ENCODE measurements around the gene LRRD1. TPM values are rescaled to one million over a fixed set of nuclear protein-coding genes. Genes with fewer than 3 reads are reported as not detected.
"Not testable (repeated sequence)": the region's sequence is repeated elsewhere in the genome, so short reads cannot be mapped to it uniquely, and the experiment has no call there.

The LRRD1 gene
- total RNA-seq, 2 donors from 2014 or later = 0.40 TPM; not detected in 1

DNA sequence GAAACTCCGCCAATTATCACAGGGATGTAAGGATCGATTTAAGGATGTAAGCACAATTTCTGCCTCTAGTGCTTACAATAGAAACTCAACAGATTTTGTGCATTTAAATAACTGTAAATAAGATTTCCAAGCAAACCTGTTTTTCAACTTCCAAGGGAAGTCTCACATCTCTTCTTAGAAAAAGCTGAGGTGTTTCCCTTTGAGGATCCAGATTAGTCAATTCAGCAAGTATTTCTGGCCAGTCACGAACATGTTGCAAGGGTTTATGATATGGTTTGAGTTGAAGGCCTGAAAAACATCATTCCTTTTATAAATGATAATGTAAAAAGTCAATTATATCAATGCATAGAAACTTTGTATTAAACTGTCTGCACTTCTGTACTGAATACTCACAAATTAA lies 42.8 kb upstream of the LRRD1 start:
- H3K27ac ChIP-seq = no peak overlapping the region
- no peaks in the 10 kb centered on the region for H3K4me1 ChIP-seq (replicated peaks)
- no peak for DNase-seq (ENCODE audit: low spot score)
- no peaks in the 10 kb centered on the region for H3K9me3 ChIP-seq
- intact Hi-C loops (cut with DNase I) = no loop called here
- peaks cover 0 to 5% of the 10 kb centered on the region in 2 donors for H3K36me3 ChIP-seq
- no peak overlapping the region for H3K4me3 ChIP-seq
- no peaks in the 10 kb centered on the region for H3K27me3 ChIP-seq (replicated peaks; ENCODE audit: insufficient read depth)
- TF ChIP-seq, protein P1, sequence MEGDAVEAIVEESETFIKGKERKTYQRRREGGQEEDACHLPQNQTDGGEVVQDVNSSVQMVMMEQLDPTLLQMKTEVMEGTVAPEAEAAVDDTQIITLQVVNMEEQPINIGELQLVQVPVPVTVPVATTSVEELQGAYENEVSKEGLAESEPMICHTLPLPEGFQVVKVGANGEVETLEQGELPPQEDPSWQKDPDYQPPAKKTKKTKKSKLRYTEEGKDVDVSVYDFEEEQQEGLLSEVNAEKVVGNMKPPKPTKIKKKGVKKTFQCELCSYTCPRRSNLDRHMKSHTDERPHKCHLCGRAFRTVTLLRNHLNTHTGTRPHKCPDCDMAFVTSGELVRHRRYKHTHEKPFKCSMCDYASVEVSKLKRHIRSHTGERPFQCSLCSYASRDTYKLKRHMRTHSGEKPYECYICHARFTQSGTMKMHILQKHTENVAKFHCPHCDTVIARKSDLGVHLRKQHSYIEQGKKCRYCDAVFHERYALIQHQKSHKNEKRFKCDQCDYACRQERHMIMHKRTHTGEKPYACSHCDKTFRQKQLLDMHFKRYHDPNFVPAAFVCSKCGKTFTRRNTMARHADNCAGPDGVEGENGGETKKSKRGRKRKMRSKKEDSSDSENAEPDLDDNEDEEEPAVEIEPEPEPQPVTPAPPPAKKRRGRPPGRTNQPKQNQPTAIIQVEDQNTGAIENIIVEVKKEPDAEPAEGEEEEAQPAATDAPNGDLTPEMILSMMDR (IDR thresholded peaks at IDR 0.05) = no peak
- TF ChIP-seq POLR2A (IDR thresholded peaks at IDR 0.05) (no peak), POLR2AphosphoS5 (IDR thresholded peaks at IDR 0.05) (no peak)
- WGBS = 73% methylated on average over 3 of the region's 3 CpGs

DNA sequence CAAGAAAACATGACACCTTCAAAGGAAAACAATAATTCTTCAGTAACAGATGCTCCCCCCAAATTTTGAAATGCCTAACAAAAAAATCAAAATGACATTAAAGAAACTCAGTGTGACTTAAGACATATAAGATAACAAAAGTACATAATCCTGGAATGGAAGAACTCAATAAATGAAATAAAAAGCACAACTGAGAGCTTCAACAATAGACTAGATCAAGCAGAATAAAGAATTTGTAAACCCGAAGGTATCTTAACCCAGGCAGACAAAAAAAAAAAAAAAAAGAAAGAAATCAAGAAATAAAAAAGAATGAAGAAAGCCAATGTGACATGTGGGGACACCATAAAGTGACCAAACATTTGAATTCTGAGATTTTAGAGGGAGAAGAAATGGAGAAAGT lies 27.7 kb upstream of the LRRD1 start:
- Histone ChIP-seq H3K36me3 (peaks cover 3 to 10% of the 10 kb centered on the region in 2 donors), H3K4me3 (no peak overlapping the region), H3K9me3 (no peaks in the 10 kb centered on the region), H3K27ac (no peak overlapping the region), H3K27me3 (replicated peaks; ENCODE audit: insufficient read depth) (no peaks in the 10 kb centered on the region), H3K4me1 (replicated peaks) (no peaks in the 10 kb centered on the region)
- intact Hi-C loops (cut with DNase I) = no loop called here
- no peak for DNase-seq (ENCODE audit: low spot score)
- 88% methylated on average over 1 of the region's 1 CpG for WGBS
- TF ChIP-seq, protein P1 (IDR thresholded peaks at IDR 0.05) = no peak
- TF ChIP-seq POLR2AphosphoS5 (IDR thresholded peaks at IDR 0.05) (no peak), POLR2A (IDR thresholded peaks at IDR 0.05) (no peak)

DNA sequence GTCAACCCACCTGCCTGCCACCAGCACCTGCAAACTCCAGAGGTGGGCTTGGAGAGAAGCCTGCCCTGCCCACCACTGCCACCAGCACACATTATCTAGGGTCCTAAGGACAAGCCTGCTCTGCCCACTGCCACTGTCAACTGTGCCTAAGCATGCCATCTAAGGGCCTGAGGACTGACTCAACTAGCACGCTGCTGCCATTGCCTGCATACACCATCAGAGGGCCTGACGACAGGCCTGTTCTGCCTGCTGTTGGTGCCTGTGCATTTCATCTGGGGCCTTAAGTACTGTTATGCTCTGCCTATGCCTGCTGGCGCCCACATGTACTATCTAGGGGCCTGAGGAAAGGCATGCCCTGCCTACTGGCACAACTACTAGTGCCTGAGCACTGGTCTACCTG lies 27.0 kb upstream of the LRRD1 start:
- Histone ChIP-seq H3K4me3 (no peak overlapping the region), H3K27me3 (replicated peaks; ENCODE audit: insufficient read depth) (no peaks in the 10 kb centered on the region), H3K4me1 (replicated peaks) (no peaks in the 10 kb centered on the region), H3K27ac (no peak overlapping the region), H3K36me3 (peaks cover 3% of the 10 kb centered on the region in 2 donors), H3K9me3 (no peaks in the 10 kb centered on the region)
- no peak for DNase-seq (ENCODE audit: low spot score)
- 98% methylated on average over 3 of the region's 3 CpGs for WGBS
- TF ChIP-seq POLR2A (IDR thresholded peaks at IDR 0.05) (no peak), POLR2AphosphoS5 (IDR thresholded peaks at IDR 0.05) (no peak)
- TF ChIP-seq, protein P1 (IDR thresholded peaks at IDR 0.05) = no peak
- intact Hi-C loops (cut with DNase I) = no loop called here

DNA sequence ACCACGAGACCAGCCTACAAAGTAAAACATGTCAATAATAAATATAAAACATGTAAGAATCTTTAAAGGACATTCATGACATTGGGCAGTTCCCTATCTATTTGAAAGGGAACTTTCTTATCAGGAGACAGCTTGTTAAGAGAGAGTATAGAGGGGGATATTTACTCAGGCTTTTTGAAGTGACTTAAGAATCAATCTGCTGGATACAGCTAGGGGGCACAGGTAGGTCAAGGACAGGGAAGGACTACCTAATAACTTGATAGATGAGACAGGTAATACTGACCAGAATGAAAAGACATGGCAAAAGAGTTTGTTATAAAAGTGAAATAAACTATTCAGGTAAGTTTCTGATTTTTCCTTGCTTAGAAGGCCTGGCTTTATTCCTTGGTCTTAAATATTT lies 21.8 kb upstream of the LRRD1 start:
- 83% methylated on average over 1 of the region's 1 CpG for WGBS
- H3K4me3 ChIP-seq = no peak overlapping the region
- no peak for DNase-seq (ENCODE audit: low spot score)
- no peaks in the 10 kb centered on the region for H3K9me3 ChIP-seq
- H3K36me3 ChIP-seq = peaks cover 0 to under 1% of the 10 kb centered on the region in 2 donors
- no peaks in the 10 kb centered on the region for H3K4me1 ChIP-seq (replicated peaks)
- TF ChIP-seq POLR2AphosphoS5 (IDR thresholded peaks at IDR 0.05) (no peak), POLR2A (IDR thresholded peaks at IDR 0.05) (no peak)
- TF ChIP-seq, protein P1 (IDR thresholded peaks at IDR 0.05) = no peak
- intact Hi-C loops (cut with DNase I) = no loop called here
- H3K27me3 ChIP-seq (replicated peaks; ENCODE audit: insufficient read depth) = no peaks in the 10 kb centered on the region
- H3K27ac ChIP-seq = no peak overlapping the region

DNA sequence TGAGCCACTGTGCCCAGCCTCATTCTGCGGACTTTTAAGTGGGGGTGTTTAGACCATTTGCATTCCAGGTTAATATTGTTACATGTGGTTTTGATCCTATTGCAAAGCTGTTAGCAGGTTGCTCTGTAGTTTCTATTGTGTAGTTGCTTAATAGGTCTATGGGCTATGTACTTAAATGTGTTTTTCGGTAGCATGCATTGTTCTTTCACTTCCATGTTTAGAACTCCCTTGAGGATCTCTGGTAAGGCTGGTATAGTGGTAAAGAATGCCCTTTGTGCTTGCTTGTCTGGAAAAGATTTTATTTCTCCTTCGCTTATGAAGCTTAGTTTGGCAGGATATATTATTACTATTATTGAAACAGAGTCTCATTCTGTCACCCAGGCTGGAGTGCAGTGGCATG lies 13.4 kb upstream of the LRRD1 start:
- no peak for DNase-seq (ENCODE audit: low spot score)
- Histone ChIP-seq H3K27me3 (replicated peaks; ENCODE audit: insufficient read depth) (no peaks in the 10 kb centered on the region), H3K4me1 (replicated peaks) (no peaks in the 10 kb centered on the region), H3K27ac (no peak overlapping the region), H3K9me3 (no peaks in the 10 kb centered on the region), H3K36me3 (no peaks in the 10 kb centered on the region), H3K4me3 (no peak overlapping the region)
- intact Hi-C loops (cut with DNase I) = no loop called here
- 99% methylated on average over 3 of the region's 3 CpGs for WGBS
- TF ChIP-seq POLR2A (IDR thresholded peaks at IDR 0.05) = no peak
- TF ChIP-seq, protein P1 (IDR thresholded peaks at IDR 0.05) = no peak
- TF ChIP-seq POLR2AphosphoS5 (IDR thresholded peaks at IDR 0.05) = no peak

DNA sequence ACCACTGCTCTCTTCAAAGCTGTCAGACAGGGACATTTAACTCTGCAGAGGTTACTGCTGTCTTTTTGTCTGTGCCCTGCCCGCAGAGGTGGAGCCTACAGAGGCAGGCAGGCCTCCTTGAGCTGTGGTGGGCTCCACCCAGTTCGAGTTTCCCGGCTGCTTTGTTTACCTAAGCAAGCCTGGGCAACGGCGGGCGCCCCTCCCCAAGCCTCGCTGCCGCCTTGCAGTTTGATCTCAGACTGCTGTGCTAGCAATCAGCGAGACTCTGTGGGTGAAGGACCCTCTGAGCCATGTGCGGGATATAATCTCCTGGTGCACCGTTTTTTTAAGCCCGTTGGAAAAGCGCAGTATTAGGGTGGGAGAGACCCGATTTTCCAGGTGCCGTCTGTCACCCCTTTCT lies 10.3 kb upstream of the LRRD1 start:
- H3K27me3 ChIP-seq (replicated peaks; ENCODE audit: insufficient read depth); H3K4me1 ChIP-seq (replicated peaks); H3K36me3 ChIP-seq; H3K27ac ChIP-seq; DNase-seq (ENCODE audit: low spot score); H3K4me3 ChIP-seq; H3K9me3 ChIP-seq; intact Hi-C loops (cut with DNase I): not testable (repeated sequence)
- 92% methylated on average over 15 of the region's 15 CpGs for WGBS

DNA sequence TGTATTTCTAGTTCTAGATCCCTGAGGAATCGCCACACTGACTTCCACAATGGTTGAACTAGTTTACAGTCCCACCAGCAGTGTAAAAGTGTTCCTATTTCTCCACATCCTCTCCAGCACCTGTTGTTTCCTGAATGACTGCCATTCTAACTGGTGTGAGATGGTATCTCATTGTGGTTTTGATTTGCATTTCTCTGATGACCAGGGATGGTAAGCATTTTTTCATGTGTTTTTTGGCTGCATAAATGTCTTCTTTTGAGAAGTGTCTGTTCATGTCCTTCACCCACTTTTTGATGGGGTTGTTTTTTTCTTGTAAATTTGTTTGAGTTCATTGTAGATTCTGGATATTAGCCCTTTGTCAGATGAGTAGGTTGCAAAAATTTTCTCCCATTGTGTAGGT lies 5.4 kb upstream of the LRRD1 start:
- H3K4me3 ChIP-seq; H3K27me3 ChIP-seq (replicated peaks; ENCODE audit: insufficient read depth); H3K9me3 ChIP-seq; H3K27ac ChIP-seq; intact Hi-C loops (cut with DNase I); H3K4me1 ChIP-seq (replicated peaks); H3K36me3 ChIP-seq; DNase-seq (ENCODE audit: low spot score): not testable (repeated sequence)
- WGBS = 100% methylated on average over 1 of the region's 1 CpG

Data from prostate gland (tissue), 2 donors.